DOHH2 (cell line): ENCODE measurements around the gene IL32.

Experiments
- H3F3A ChIP-seq: fragments of 200-600 bp; sonication (generic), shearing (Covaris generic); 2 replicates; pipeline ENCODE4 v1.6.0; 2016; ENCODE audit warnings: antibody characterized with exemption, mild to moderate bottlenecking; ENCODE audit not compliant: control insufficient read depth, insufficient read depth
- H3K27ac ChIP-seq: fragments of 200-600 bp; sonication (generic); 2 replicates; pipeline ENCODE4 v1.5.1; 2014; ENCODE audit warnings: low read depth, mild to moderate bottlenecking, low read length, moderate library complexity
- H3K27me3 ChIP-seq: fragments of 200-600 bp; sonication (generic); 2 replicates; pipeline ENCODE4 v1.6.1; 2014; ENCODE audit warnings: mild to moderate bottlenecking, low read length, mixed read lengths; ENCODE audit not compliant: control insufficient read depth
- H3K36me3 ChIP-seq: fragments of 200-600 bp; sonication (generic); 2 replicates; pipeline ENCODE4 v1.6.1; 2014; ENCODE audit warnings: mild to moderate bottlenecking, low read length, moderate library complexity, mixed read lengths; ENCODE audit not compliant: control insufficient read depth
- H3K4me1 ChIP-seq: fragments of 200-600 bp; sonication (generic); 2 replicates; pipeline ENCODE4 v1.6.1; 2014; ENCODE audit warnings: mild to moderate bottlenecking, low read length, mixed read lengths; ENCODE audit not compliant: control insufficient read depth
- H3K4me2 ChIP-seq: fragments of 200-600 bp; sonication (generic); 2 replicates; pipeline ENCODE4 v1.6.0; 2014; ENCODE audit warnings: mild to moderate bottlenecking, low read length, moderate library complexity
- H3K4me3 ChIP-seq: fragments of 200-600 bp; sonication (generic); 2 replicates; pipeline ENCODE4 v1.5.1; 2014; ENCODE audit warnings: mild to moderate bottlenecking, low read length, mixed read lengths
- H3K79me2 ChIP-seq: fragments of 200-600 bp; sonication (generic); 2 replicates; pipeline ENCODE4 v1.6.1; 2014; ENCODE audit warnings: mild to moderate bottlenecking, low read length, mixed read lengths; ENCODE audit not compliant: control insufficient read depth
- H3K9me2 ChIP-seq: fragments of 200-600 bp; sonication (generic); replicated peaks from 2 replicates; pipeline ENCODE4 v1.6.1; 2014; ENCODE audit warnings: mild to moderate bottlenecking, low read length, mixed read lengths; ENCODE audit not compliant: control insufficient read depth
- H3K9me3 ChIP-seq: fragments of 200-600 bp; sonication (generic); 2 replicates; pipeline ENCODE4 v1.6.1; 2014; ENCODE audit warnings: antibody characterized with exemption, low read length, mixed read lengths; ENCODE audit not compliant: control insufficient read depth, insufficient read depth
- H4K20me1 ChIP-seq: fragments of 200-600 bp; sonication (generic); 2 replicates; pipeline ENCODE4 v1.6.0; 2014; ENCODE audit warnings: low read depth, mild to moderate bottlenecking, antibody characterized with exemption, low read length, moderate library complexity; ENCODE audit not compliant: control insufficient read depth, insufficient read depth
- EZH2phosphoT487 ChIP-seq: fragments of 200-600 bp; sonication (generic); IDR thresholded peaks from 2 replicates; pipeline ENCODE4 v1.6.1; 2017; ENCODE audit warnings: borderline replicate concordance, mild to moderate bottlenecking, antibody characterized with exemption, low read length, moderate library complexity, mixed read lengths
- TF ChIP-seq, protein P1 (sequence below): fragments of 200-600 bp; sonication (generic); IDR thresholded peaks from one replicate; pipeline ENCODE4 v1.5.1; 2014; ENCODE audit warnings: antibody characterized with exemption, mild to moderate bottlenecking, low read depth, low read length; ENCODE audit not compliant: poor library complexity, severe bottlenecking

IL32 gene

GRCh38 chr16:3017794-3018506, 47.5 kb upstream of the IL32 start, which contains the start of gene CLDN6:
Gene CLDN6 (minus strand): TSS chr16:3018183. CDS start chr16:3016021, 2,162 bp downstream.
- TF ChIP-seq, protein P1, sequence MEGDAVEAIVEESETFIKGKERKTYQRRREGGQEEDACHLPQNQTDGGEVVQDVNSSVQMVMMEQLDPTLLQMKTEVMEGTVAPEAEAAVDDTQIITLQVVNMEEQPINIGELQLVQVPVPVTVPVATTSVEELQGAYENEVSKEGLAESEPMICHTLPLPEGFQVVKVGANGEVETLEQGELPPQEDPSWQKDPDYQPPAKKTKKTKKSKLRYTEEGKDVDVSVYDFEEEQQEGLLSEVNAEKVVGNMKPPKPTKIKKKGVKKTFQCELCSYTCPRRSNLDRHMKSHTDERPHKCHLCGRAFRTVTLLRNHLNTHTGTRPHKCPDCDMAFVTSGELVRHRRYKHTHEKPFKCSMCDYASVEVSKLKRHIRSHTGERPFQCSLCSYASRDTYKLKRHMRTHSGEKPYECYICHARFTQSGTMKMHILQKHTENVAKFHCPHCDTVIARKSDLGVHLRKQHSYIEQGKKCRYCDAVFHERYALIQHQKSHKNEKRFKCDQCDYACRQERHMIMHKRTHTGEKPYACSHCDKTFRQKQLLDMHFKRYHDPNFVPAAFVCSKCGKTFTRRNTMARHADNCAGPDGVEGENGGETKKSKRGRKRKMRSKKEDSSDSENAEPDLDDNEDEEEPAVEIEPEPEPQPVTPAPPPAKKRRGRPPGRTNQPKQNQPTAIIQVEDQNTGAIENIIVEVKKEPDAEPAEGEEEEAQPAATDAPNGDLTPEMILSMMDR: peak; percentile 58
- no peak for TF ChIP-seq EZH2phosphoT487
- no peak within 1 kb of the TSS for H3K27ac ChIP-seq
- no peaks in the 10 kb centered on the region for H3K27me3 ChIP-seq
- no peak within 1 kb of the TSS for H3K4me3 ChIP-seq
- H4K20me1 ChIP-seq: no peaks in the 10 kb centered on the region
- H3K36me3 ChIP-seq: no peaks in the 10 kb centered on the region
- no peak within 1 kb of the TSS for H3K4me2 ChIP-seq
- H3K4me1 ChIP-seq: peaks cover 29% of the 10 kb centered on the region
- H3K9me3 ChIP-seq: no peaks in the 10 kb centered on the region
- H3K79me2 ChIP-seq: no peaks in the 10 kb centered on the region
- peaks cover 11% of the 10 kb centered on the region; the same call in 1 of the 2 replicates for H3F3A ChIP-seq
- H3K9me2 ChIP-seq: no peaks in the 10 kb centered on the region

DNA sequence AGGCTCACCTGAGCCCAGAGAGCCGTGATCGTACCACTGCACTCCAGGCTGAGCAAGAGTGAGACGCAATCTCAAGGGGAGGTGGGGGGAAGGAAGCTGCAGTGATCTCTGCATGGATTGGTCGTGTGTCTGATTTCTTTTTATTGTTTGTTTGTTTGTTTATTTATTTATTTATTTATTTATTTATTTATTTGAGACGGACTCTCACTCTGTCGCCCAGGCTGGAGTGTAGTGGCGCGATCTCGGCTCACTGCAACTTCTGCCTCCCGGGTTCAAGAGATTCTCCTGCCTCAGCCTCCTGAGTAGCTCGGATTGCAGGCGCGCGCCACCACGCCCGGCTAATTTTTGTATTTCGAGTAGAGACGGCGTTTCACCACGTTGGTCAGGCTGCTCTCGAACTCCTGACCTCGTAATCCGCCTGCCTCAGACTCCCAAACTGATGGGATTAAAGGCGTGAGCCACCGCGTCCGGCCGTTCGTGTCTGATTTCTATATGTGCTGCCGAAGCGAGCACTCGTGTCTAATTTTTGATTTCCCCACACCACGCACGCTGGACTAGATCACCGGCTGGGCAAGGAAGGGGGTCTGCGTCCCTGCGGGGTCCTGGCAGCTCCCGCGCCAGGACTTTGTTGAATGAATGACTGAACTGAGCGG, 45.7 kb upstream of the IL32 start:
- peak overlapping the region; percentile 68 for H3K4me3 ChIP-seq
- H3K9me2 ChIP-seq: no peaks in the 10 kb centered on the region
- TF ChIP-seq, protein P1: no peak
- no peak for TF ChIP-seq EZH2phosphoT487
- H3K36me3 ChIP-seq: no peaks in the 10 kb centered on the region
- no peak overlapping the region for H3K27ac ChIP-seq
- H3K4me2 ChIP-seq: peak overlapping the region; percentile 89
- no peaks in the 10 kb centered on the region for H4K20me1 ChIP-seq
- H3F3A ChIP-seq: peaks cover 11% of the 10 kb centered on the region; the same call in 1 of the 2 replicates
- H3K27me3 ChIP-seq: no peaks in the 10 kb centered on the region
- H3K9me3 ChIP-seq: no peaks in the 10 kb centered on the region
- peaks cover 36% of the 10 kb centered on the region for H3K4me1 ChIP-seq
- no peaks in the 10 kb centered on the region for H3K79me2 ChIP-seq

DNA sequence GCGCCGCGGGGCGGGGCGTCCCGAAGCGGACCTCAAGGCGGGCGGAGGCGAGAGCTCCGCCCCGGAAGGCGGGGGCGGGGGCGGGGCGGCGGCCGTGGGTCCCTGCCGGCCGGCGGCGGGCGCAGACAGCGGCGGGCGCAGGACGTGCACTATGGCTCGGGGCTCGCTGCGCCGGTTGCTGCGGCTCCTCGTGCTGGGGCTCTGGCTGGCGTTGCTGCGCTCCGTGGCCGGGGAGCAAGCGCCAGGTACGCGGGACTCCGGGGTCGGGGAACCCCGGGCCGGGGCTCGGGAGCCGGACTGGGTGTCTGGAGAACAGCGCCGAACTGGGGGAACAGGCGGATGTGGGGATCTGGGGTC, 45.2 kb upstream of the IL32 start, which contains the start of gene TNFRSF12A:
Gene TNFRSF12A, plus strand, starts transcription at position 122 of the 357 bp plus-strand sequence. Its CDS starts 30 bp downstream, at position 152.
- H3K79me2 ChIP-seq: peaks cover 3% of the 10 kb centered on the region
- H3F3A ChIP-seq: peaks cover 11% of the 10 kb centered on the region; the same call in 1 of the 2 replicates
- no peaks in the 10 kb centered on the region for H3K9me2 ChIP-seq
- H3K4me3 ChIP-seq: peak within 1 kb of the TSS; percentile 68
- H4K20me1 ChIP-seq: no peaks in the 10 kb centered on the region
- no peak within 1 kb of the TSS for H3K27ac ChIP-seq
- no peaks in the 10 kb centered on the region for H3K36me3 ChIP-seq
- no peaks in the 10 kb centered on the region for H3K9me3 ChIP-seq
- H3K4me2 ChIP-seq: peak within 1 kb of the TSS; percentile 89
- no peaks in the 10 kb centered on the region for H3K27me3 ChIP-seq
- peaks cover 36% of the 10 kb centered on the region for H3K4me1 ChIP-seq
- no peak for TF ChIP-seq EZH2phosphoT487
- TF ChIP-seq, protein P1: peak; percentile 32
